Bronchial epithelial cell (primary cell): ENCODE results near the gene SCTR. TPM values are rescaled to one million over a fixed set of nuclear protein-coding genes. Genes with fewer than 3 reads are reported as not detected.

ENCODE experiments used
- DNase-seq: peaks from one replicate; pipeline ENCODE4 v3.0.0-alpha.2; 2010; ENCODE audit warnings: low read depth
- FAIRE-seq: peaks from 2 replicates; lab custom pipeline; 2011; peaks lifted over from hg19 to GRCh38; lab: Jason Lieb, UNC
- H3K27me3 ChIP-seq: 2 replicates; pipeline ENCODE4 v1.5.1; 2011; ENCODE audit warnings: low read length; ENCODE audit not compliant: control insufficient read depth, insufficient read depth
- H3K36me3 ChIP-seq: 2 replicates; pipeline ENCODE4 v1.5.1; 2011; ENCODE audit warnings: low read length; ENCODE audit not compliant: control insufficient read depth, insufficient read depth
- H3K4me3 ChIP-seq: 2 replicates; pipeline ENCODE4 v1.5.1; 2011; ENCODE audit warnings: mild to moderate bottlenecking, low read depth, low read length, control low read depth
- total RNA-seq: library from RNA; depleted of rRNA; stranded (reverse); fragments of >200 nt; gene quantifications from 2 replicates; pipeline ENCODE4 v1.2.1, GENCODE V29; 2014
- TF ChIP-seq, protein P1 (sequence below): IDR thresholded peaks from 2 replicates; pipeline ENCODE4 v1.5.1; 2011; ENCODE audit warnings: mild to moderate bottlenecking, moderate library complexity, low read length, control low read depth, inconsistent platforms; ENCODE audit not compliant: insufficient read depth, severe bottlenecking

Gene SCTR
- total RNA-seq, 1 donor from 2014 or later, result not detected

DNA sequence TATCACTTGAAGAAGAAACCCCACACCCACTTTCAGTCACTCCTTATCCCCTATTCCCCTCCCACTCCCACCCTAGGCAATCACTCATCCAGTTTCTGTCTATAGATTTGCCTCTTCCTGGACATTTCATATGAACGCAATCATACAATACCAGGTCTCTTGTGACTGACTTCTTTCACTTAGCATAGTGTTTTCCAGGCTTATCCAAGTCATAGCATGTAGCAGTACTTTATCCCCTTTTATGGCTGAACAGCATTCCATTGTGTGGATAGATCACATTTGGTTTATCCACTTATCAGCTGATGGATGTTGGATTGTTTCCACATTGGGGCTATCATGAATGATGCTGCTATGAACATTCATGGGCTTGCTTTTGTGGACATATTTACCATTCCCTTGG, 26.6 kb upstream of the SCTR start:
- FAIRE-seq (no peak), DNase-seq (no peak)
- H3K27me3 ChIP-seq, result no peaks in the 10 kb centered on the region
- H3K4me3 ChIP-seq, result no peak overlapping the region
- TF ChIP-seq, protein P1, sequence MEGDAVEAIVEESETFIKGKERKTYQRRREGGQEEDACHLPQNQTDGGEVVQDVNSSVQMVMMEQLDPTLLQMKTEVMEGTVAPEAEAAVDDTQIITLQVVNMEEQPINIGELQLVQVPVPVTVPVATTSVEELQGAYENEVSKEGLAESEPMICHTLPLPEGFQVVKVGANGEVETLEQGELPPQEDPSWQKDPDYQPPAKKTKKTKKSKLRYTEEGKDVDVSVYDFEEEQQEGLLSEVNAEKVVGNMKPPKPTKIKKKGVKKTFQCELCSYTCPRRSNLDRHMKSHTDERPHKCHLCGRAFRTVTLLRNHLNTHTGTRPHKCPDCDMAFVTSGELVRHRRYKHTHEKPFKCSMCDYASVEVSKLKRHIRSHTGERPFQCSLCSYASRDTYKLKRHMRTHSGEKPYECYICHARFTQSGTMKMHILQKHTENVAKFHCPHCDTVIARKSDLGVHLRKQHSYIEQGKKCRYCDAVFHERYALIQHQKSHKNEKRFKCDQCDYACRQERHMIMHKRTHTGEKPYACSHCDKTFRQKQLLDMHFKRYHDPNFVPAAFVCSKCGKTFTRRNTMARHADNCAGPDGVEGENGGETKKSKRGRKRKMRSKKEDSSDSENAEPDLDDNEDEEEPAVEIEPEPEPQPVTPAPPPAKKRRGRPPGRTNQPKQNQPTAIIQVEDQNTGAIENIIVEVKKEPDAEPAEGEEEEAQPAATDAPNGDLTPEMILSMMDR, result no peak
- no peaks in the 10 kb centered on the region for H3K36me3 ChIP-seq

DNA sequence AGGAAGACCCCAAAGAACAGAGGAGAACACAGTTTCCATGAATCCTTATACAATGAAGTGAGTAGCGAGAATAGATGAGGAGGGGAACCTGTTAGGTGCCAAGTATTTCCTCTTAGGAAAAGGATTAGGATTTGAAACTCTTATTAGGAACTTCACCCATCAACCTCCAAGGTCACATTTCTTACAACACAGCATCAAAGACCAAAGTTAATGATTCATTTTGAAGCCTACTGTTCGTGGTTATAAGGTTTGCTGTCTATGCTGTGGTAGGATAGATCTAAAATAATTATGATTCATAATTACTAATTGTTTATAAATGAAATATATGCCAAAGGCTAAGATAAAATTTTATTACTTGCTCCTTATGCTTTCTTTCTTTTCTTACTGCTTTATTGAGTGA, 26.1 kb upstream of the SCTR start:
- TF ChIP-seq, protein P1, result no peak
- Histone ChIP-seq H3K4me3 (no peak overlapping the region), H3K27me3 (no peaks in the 10 kb centered on the region), H3K36me3 (no peaks in the 10 kb centered on the region)
- peak; percentile 38 for DNase-seq
- FAIRE-seq, result no peak

DNA sequence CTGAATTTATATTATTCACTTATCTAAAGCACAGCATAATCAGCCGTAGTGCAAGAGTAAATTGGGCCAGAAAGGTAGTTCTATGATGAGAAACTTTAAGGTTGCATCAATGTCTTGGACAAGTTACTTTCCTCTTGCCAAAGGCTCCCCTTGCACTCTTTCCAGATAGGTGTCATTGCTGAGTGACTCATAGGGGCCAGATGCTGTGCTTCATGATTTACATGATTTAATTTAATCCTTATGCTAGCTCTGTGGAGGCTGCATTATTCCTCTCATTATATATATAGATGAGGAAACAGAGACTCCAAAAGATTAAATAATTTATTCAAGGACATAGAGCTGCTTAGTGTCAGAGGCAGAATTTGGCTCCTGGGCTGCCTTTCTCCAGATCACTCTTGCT, 25.0 kb upstream of the SCTR start:
- TF ChIP-seq, protein P1, result no peak
- FAIRE-seq (no peak), DNase-seq (peak; percentile 43)
- no peak overlapping the region for H3K4me3 ChIP-seq
- no peaks in the 10 kb centered on the region for H3K36me3 ChIP-seq
- peaks cover 2% of the 10 kb centered on the region for H3K27me3 ChIP-seq

DNA sequence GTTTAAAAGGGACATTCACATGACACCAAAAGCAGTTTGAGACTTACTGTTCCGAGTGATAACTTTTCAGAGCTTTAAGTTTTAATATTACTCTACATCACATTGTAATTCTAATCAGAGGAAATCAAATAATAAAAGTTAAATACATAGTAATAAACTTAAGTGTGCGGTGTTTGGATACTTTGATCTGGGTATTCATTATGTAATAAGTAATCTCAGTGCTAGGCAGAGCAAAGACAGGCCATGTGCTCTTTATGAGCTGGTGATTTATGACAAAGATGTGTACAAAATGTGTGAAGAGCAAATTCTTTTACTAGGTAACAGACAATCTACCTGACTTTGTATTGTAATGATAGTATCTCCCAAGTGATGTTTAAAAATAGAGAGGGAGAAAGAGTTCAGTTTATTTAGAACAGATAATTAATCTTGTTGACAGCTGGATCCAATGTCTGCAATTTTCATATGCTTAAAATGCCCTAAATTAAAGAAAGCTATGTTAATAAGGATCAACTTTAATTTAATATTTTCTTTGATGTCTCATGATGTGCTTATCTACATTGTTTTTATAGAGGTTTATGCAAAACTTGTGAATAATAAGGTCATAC, 24.3 kb upstream of the SCTR start:
- Histone ChIP-seq H3K27me3 (peaks cover 2% of the 10 kb centered on the region), H3K4me3 (no peak overlapping the region), H3K36me3 (no peaks in the 10 kb centered on the region)
- TF ChIP-seq, protein P1, result no peak
- DNase-seq (no peak), FAIRE-seq (no peak)

DNA sequence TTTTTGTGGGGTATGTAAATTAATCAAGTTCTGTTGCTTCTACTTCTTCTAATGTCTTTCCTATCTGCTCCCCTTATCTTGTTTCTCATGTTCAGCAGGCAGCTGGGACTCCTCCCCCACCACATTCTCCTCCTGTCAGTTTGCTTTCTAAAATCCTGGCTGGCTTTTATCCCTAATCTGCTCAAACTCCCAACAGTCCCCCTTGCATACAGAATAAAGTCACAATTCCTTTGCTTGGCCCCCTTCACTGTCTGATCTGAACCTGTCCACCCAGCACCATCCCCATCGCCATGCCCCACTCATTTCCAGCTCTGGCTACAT, 22.1 kb upstream of the SCTR start:
- TF ChIP-seq, protein P1, result no peak
- FAIRE-seq, result no peak
- DNase-seq, result no peak
- H3K4me3 ChIP-seq, result no peak overlapping the region
- no peaks in the 10 kb centered on the region for H3K36me3 ChIP-seq
- H3K27me3 ChIP-seq, result peaks cover 2% of the 10 kb centered on the region
